ENCODE data around the gene PJVK. TPM values are rescaled to one million over a fixed set of nuclear protein-coding genes. Genes with fewer than 3 reads are reported as not detected.

The PJVK gene
- total RNA-seq, 2 donors from 2014 or later: 0.59 to 2.4 TPM

- no peak for TF ChIP-seq CTCF (IDR thresholded peaks at IDR 0.05)
- no peak for DNase-seq (ENCODE audit: low spot score)
- Histone ChIP-seq H3K27ac (no peak overlapping the region), H3K36me3 (no peaks in the 10 kb centered on the region), H3K4me1 (peaks cover 0 to 16% of the 10 kb centered on the region in 2 donors), H3K27me3 (no peaks in the 10 kb centered on the region), H3K9me3 (no peaks in the 10 kb centered on the region), H3K4me3 (no peak overlapping the region)
Measured at GRCh38 chr2:178474560-178474959, 23.4 kb downstream of the PJVK start.

- Histone ChIP-seq H3K4me3 (no peak overlapping the region), H3K27me3 (no peaks in the 10 kb centered on the region), H3K36me3 (no peaks in the 10 kb centered on the region), H3K4me1 (peaks cover 0 to 25% of the 10 kb centered on the region in 2 donors), H3K9me3 (no peaks in the 10 kb centered on the region), H3K27ac (no peak overlapping the region)
- no peak for DNase-seq (ENCODE audit: low spot score)
- no peak for TF ChIP-seq CTCF (IDR thresholded peaks at IDR 0.05)
Measured at GRCh38 chr2:178476477-178476876, 25.3 kb downstream of the PJVK start.

GRCh38 chr2:178477443-178478129 lies 26.4 kb downstream of the PJVK start:
- no peaks in the 10 kb centered on the region for H3K36me3 ChIP-seq
- H3K4me1 ChIP-seq: peaks cover 0 to 36% of the 10 kb centered on the region in 2 donors
- peak overlapping the region; percentile 47 to 62 for H3K4me3 ChIP-seq
- DNase-seq (ENCODE audit: low spot score): no peak
- no peak for TF ChIP-seq CTCF (IDR thresholded peaks at IDR 0.05)
- H3K27ac ChIP-seq: peak overlapping the region; percentile 93 to 95
- no peaks in the 10 kb centered on the region for H3K9me3 ChIP-seq
- H3K27me3 ChIP-seq: no peaks in the 10 kb centered on the region

GRCh38 chr2:178478130-178478438 lies 26.9 kb downstream of the PJVK start:
- no peak for TF ChIP-seq CTCF (IDR thresholded peaks at IDR 0.05)
- Histone ChIP-seq H3K36me3 (no peaks in the 10 kb centered on the region), H3K4me1 (peaks cover 0 to 41% of the 10 kb centered on the region in 2 donors), H3K9me3 (no peaks in the 10 kb centered on the region), H3K4me3 (peak overlapping the region; percentile 47 to 62), H3K27ac (peak overlapping the region; percentile 93 to 95), H3K27me3 (no peaks in the 10 kb centered on the region)
- DNase-seq (ENCODE audit: low spot score): no peak

GRCh38 chr2:178478439-178479274 lies 27.5 kb downstream of the PJVK start, which contains the start of gene FKBP7:
FKBP7 (minus strand) TSS chr2:178478600; CDS start chr2:178478499, 101 bp downstream.
- Histone ChIP-seq H3K9me3 (no peaks in the 10 kb centered on the region), H3K4me3 (peak within 1 kb of the TSS; percentile 47 to 62), H3K27me3 (no peaks in the 10 kb centered on the region), H3K4me1 (peaks cover 0 to 41% of the 10 kb centered on the region in 2 donors), H3K36me3 (no peaks in the 10 kb centered on the region), H3K27ac (peak within 1 kb of the TSS; percentile 93 to 95)
- peak; percentile 89 for DNase-seq (ENCODE audit: low spot score)
- peak; percentile 42 to 83 for TF ChIP-seq CTCF (IDR thresholded peaks at IDR 0.05)
